HG03097 (cell line): ENCODE data around the gene CPA1.

Source experiments
- ATAC-seq: cut with Tn5 transposase; IDR thresholded peaks from one replicate; pipeline ENCODE4 v1.9.1; 2021; ENCODE audit not compliant: unreplicated experiment, low FRiP score

CPA1 gene

GRCh38 chr7:130421684-130422083 lies 41.4 kb downstream of the CPA1 start:
- no peak for ATAC-seq

- ATAC-seq: no peak
Measured at GRCh38 chr7:130423501-130424037, 43.3 kb downstream of the CPA1 start.

GRCh38 chr7:130425796-130426195 lies 45.5 kb downstream of the CPA1 start:
- no peak for ATAC-seq

- ATAC-seq: no peak
Measured at GRCh38 chr7:130426564-130426963, 46.3 kb downstream of the CPA1 start.

GRCh38 chr7:130429019-130429418 lies 48.7 kb downstream of the CPA1 start:
- no peak for ATAC-seq

GRCh38 chr7:130430115-130430514 lies 49.8 kb downstream of the CPA1 start:
- ATAC-seq: no peak

- ATAC-seq: no peak
Measured at GRCh38 chr7:130430841-130431666, 50.8 kb downstream of the CPA1 start.

GRCh38 chr7:130432886-130433285 lies 52.6 kb downstream of the CPA1 start:
- no peak for ATAC-seq

- ATAC-seq: no peak
Measured at GRCh38 chr7:130433301-130433700, 53.0 kb downstream of the CPA1 start.

- ATAC-seq: no peak
Measured at GRCh38 chr7:130435311-130435854, 55.1 kb downstream of the CPA1 start.

GRCh38 chr7:130436253-130436652 lies 56.0 kb downstream of the CPA1 start:
- no peak for ATAC-seq
